HepG2 (cell line): ENCODE results near the gene NPDC1. TPM values are rescaled to one million over a fixed set of nuclear protein-coding genes. Genes with fewer than 3 reads are reported as not detected.

Experiments
- CEBPB ChIP-seq: IDR thresholded peaks from 2 replicates; pipeline ENCODE4 v1.6.1; 2011; ENCODE audit warnings: low read depth, low read length, improper control_type of control experiment, borderline replicate concordance
- CHCHD3 ChIP-seq: sonication (generic); formaldehyde crosslinking; IDR thresholded peaks from 2 replicates; pipeline ENCODE4 v1.8.0; 2022; ENCODE audit warnings: mild to moderate bottlenecking, missing genetic modification reagents, moderate library complexity
- HOMEZ ChIP-seq: IDR thresholded peaks from 2 replicates; pipeline ENCODE4 v1.6.1; 2016; ENCODE audit warnings: low read depth
- JDP2 ChIP-seq: sonication (generic); formaldehyde crosslinking; IDR thresholded peaks from 2 replicates; pipeline ENCODE4 v1.8.1; 2022; ENCODE audit warnings: missing genetic modification reagents, borderline replicate concordance
- MXI1 ChIP-seq: IDR thresholded peaks from 3 replicates; pipeline ENCODE4 v1.6.1; 2012; ENCODE audit warnings: low read depth, low read length, inconsistent platforms, borderline replicate concordance
- POGK ChIP-seq: sonication (generic); formaldehyde crosslinking; conservative IDR thresholded peaks from 2 replicates; pipeline ENCODE4 v1.8.0; 2022; ENCODE audit warnings: mild to moderate bottlenecking, moderate library complexity, missing genetic modification reagents
- PRPF4 ChIP-seq: fragments of 200-400 bp; formaldehyde crosslinking; IDR thresholded peaks from 2 replicates; pipeline ENCODE4 v1.6.1; 2016; ENCODE audit warnings: low read length, low read depth; ENCODE audit not compliant: poor library complexity, severe bottlenecking
- RBM39 ChIP-seq: fragments of 200-400 bp; formaldehyde crosslinking; IDR thresholded peaks from one replicate; pipeline ENCODE4 v1.6.1; 2018; ENCODE audit warnings: antibody characterized with exemption, mild to moderate bottlenecking, low read depth, low read length; ENCODE audit not compliant: poor library complexity, severe bottlenecking
- TFAP4 ChIP-seq: sonication (generic); IDR thresholded peaks from 2 replicates; pipeline ENCODE4 v1.6.1; 2016; ENCODE audit warnings: low read depth, borderline replicate concordance
- TRAFD1 ChIP-seq: sonication (generic); formaldehyde crosslinking; IDR thresholded peaks from 2 replicates; pipeline ENCODE4 v1.5.1; 2020; ENCODE audit warnings: missing genetic modification reagents, mild to moderate bottlenecking, borderline replicate concordance
- TSC22D2 ChIP-seq: sonication (generic); formaldehyde crosslinking; IDR thresholded peaks from 2 replicates; pipeline ENCODE4 v1.5.1; 2020; ENCODE audit warnings: missing genetic modification reagents, mild to moderate bottlenecking, borderline replicate concordance
- ZBTB7A ChIP-seq: sonication (generic); formaldehyde crosslinking; IDR thresholded peaks from 2 replicates; pipeline ENCODE4 v1.8.0; 2022; ENCODE audit warnings: mild to moderate bottlenecking, missing genetic modification reagents
- ZFP90 ChIP-seq: sonication (generic); formaldehyde crosslinking; IDR thresholded peaks from 2 replicates; pipeline ENCODE4 v1.8.0; 2022; ENCODE audit warnings: missing genetic modification reagents, mild to moderate bottlenecking, inconsistent platforms, borderline replicate concordance
- ZFP91 ChIP-seq: sonication (generic); formaldehyde crosslinking; IDR thresholded peaks from 2 replicates; pipeline ENCODE4 v1.9.0; 2022; ENCODE audit warnings: missing genetic modification reagents, mild to moderate bottlenecking, borderline replicate concordance
- ZMYM3 ChIP-seq: sonication (generic); formaldehyde crosslinking; IDR thresholded peaks from 2 replicates; pipeline ENCODE4 v1.5.1; 2020; ENCODE audit warnings: mild to moderate bottlenecking, missing genetic modification reagents
- polyA plus RNA-seq, 8 experiments: library from polyadenylated mRNA; depleted of rRNA in 3 of 8; stranded (reverse) in 7 of 8; unstranded in 1 of 8; fragments of >200 nt; fragmentation: Illumina TruSeq in 4 of 8; extraction: Trizol in 4 of 8; gene quantifications; 2 replicates each; pipeline versions ENCODE4 v1.2.1 to v1.2.3, GENCODE V29; 2011 to 2016; ENCODE audit warnings: low read depth in 4 of 8, missing spikeins in 1 of 8, mixed read lengths in 1 of 8; ENCODE audit not compliant: insufficient read depth in 1 of 8
- total RNA-seq, 5 experiments: library from RNA; depleted of rRNA; stranded (reverse); fragments of >200 nt; fragmentation: Illumina TruSeq; extraction: Trizol; gene quantifications; 2 replicates each; pipeline ENCODE4 v1.2.3, GENCODE V29; 2016; ENCODE audit warnings: low read depth in 1 of 5
- TF ChIP-seq, protein P1 (sequence below): sonication (generic); formaldehyde crosslinking; IDR thresholded peaks from 2 replicates; pipeline ENCODE4 v1.8.0; 2022; ENCODE audit warnings: mild to moderate bottlenecking, missing genetic modification reagents, borderline replicate concordance

Gene NPDC1
- total and polyA plus RNA-seq, 2 of the 13 experiments (the other 11 are each of a cell fraction or from before 2014, with no cell fraction given) = 0.84 to 5.4 TPM

- no peak for TF ChIP-seq POGK (CRISPR knock-in tag)
- 0 out of 2 replicates have a peak, but pooled peaks have one; percentile 12 for TF ChIP-seq HOMEZ (CRISPR knock-in tag)
- no peak for TF ChIP-seq PRPF4
- TF ChIP-seq RBM39 = peak; percentile 53
- no peak; the same call in none of the 2 replicates for TF ChIP-seq ZBTB7A (CRISPR knock-in tag)
- peak; percentile 61 for TF ChIP-seq ZFP91 (CRISPR knock-in tag)
- no peak for TF ChIP-seq TSC22D2 (CRISPR knock-in tag)
- no peak; the same call in 2 of the 3 replicates for TF ChIP-seq MXI1
- TF ChIP-seq JDP2 (CRISPR knock-in tag) = no peak; the same call in 1 of the 2 replicates
- TF ChIP-seq ZFP90 = peak; percentile 84; the same call in 1 of the 2 replicates
- TF ChIP-seq, protein P1, sequence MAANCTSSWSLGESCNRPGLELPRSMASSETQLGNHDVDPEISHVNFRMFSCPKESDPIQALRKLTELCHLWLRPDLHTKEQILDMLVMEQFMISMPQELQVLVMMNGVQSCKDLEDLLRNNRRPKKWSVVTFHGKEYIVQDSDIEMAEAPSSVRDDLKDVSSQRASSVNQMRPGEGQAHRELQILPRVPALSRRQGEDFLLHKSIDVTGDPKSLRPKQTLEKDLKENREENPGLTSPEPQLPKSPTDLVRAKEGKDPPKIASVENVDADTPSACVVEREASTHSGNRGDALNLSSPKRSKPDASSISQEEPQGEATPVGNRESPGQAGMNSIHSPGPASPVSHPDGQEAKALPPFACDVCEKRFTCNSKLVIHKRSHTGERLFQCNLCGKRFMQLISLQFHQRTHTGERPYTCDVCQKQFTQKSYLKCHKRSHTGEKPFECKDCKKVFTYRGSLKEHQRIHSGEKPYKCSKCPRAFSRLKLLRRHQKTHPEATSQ = no peak
- TF ChIP-seq TRAFD1 = no peak
- no peak for TF ChIP-seq TFAP4
- TF ChIP-seq ZMYM3 (CRISPR knock-in tag) = 0 out of 2 replicates have a peak, but pooled peaks have one; percentile 62
- TF ChIP-seq CEBPB = no peak
- TF ChIP-seq CHCHD3 (CRISPR knock-in tag) = no peak
These were observed 9.7 kb upstream of the NPDC1 start (continued) for GRCh38 chr9:137055385-137056364.
